DND-41 (cell line): Measurements from ENCODE around the gene MTA1.

Experiments used
- ATAC-seq: fragments of 200-7000 bp; cut with Tn5 transposase; 3 replicates; pipeline ENCODE4 v1.9.1; 2021; ENCODE audit warnings: low read depth; ENCODE audit not compliant: insufficient read depth
- DNase-seq: peaks from one replicate; pipeline ENCODE4 v3.0.0-alpha.2; 2020
- H2AFZ ChIP-seq: 2 replicates; pipeline ENCODE4 v1.6.0; 2012; ENCODE audit warnings: low read depth, low read length
- H3K27ac ChIP-seq: 2 replicates; pipeline ENCODE4 v1.5.1; 2012; ENCODE audit warnings: low read length, inconsistent platforms
- H3K27me3 ChIP-seq: fragments of 200-600 bp; sonication (generic); 2 replicates; pipeline ENCODE4 v1.6.0; 2012; ENCODE audit warnings: low read length, mild to moderate bottlenecking, inconsistent platforms; ENCODE audit not compliant: insufficient read depth, poor library complexity
- H3K36me3 ChIP-seq: 2 replicates; pipeline ENCODE4 v1.5.1; 2012; ENCODE audit warnings: low read length, inconsistent platforms; ENCODE audit not compliant: insufficient read depth
- H3K4me1 ChIP-seq: 2 replicates; pipeline ENCODE4 v1.5.1; 2012; ENCODE audit warnings: mild to moderate bottlenecking, low read length; ENCODE audit not compliant: insufficient read depth
- H3K4me2 ChIP-seq: 2 replicates; pipeline ENCODE4 v1.6.0; 2012; ENCODE audit warnings: mild to moderate bottlenecking, moderate library complexity, low read length, inconsistent platforms; ENCODE audit not compliant: insufficient read depth
- H3K4me3 ChIP-seq, 2 experiments: fragments of 200-600 bp in 1 of 2; shearing (Covaris generic) in 1 of 2; 2 replicates each; pipeline ENCODE4 v1.5.1; 2012 to 2016; ENCODE audit warnings: inconsistent platforms in 2 of 2, low read length in 2 of 2, mild to moderate bottlenecking in 2 of 2, low read depth in 1 of 2, moderate library complexity in 1 of 2
- H3K79me2 ChIP-seq: 2 replicates; pipeline ENCODE4 v1.6.0; 2012; ENCODE audit warnings: low read length, inconsistent platforms; ENCODE audit not compliant: insufficient read depth
- H3K9ac ChIP-seq: 2 replicates; pipeline ENCODE4 v1.6.0; 2012; ENCODE audit warnings: low read depth, mild to moderate bottlenecking, inconsistent platforms, low read length, moderate library complexity
- H3K9me3 ChIP-seq: 2 replicates; pipeline ENCODE4 v1.5.1; 2012; ENCODE audit warnings: low read length, moderate library complexity, mild to moderate bottlenecking, inconsistent platforms; ENCODE audit not compliant: insufficient read depth, severe bottlenecking
- H4K20me1 ChIP-seq: 2 replicates; pipeline ENCODE4 v1.6.0; 2012; ENCODE audit warnings: low read length; ENCODE audit not compliant: insufficient read depth
- CTCF ChIP-seq: IDR thresholded peaks from 2 replicates; pipeline ENCODE4 v1.5.1; 2012; ENCODE audit warnings: borderline replicate concordance, low read length, moderate library complexity, mild to moderate bottlenecking; ENCODE audit not compliant: poor library complexity, severe bottlenecking; ENCODE audit errors: extremely low read depth
- EZH2 ChIP-seq: IDR thresholded peaks from 3 replicates; pipeline ENCODE4 v1.6.1; 2012; ENCODE audit warnings: borderline replicate concordance, low read depth, mild to moderate bottlenecking, moderate library complexity, low read length, inconsistent platforms; ENCODE audit not compliant: severe bottlenecking

Gene MTA1

GRCh38 chr14:105381446-105382342 is 37.9 kb upstream of the MTA1 start:
- H3K9me3 ChIP-seq: no peaks in the 10 kb centered on the region
- DNase-seq (no peak), ATAC-seq (no peak)
- peaks cover 39% of the 10 kb centered on the region for H3K36me3 ChIP-seq
- H3K9ac ChIP-seq: no peak overlapping the region
- H3K79me2 ChIP-seq: no peaks in the 10 kb centered on the region
- H2AFZ ChIP-seq: no peak overlapping the region
- peaks cover 8% of the 10 kb centered on the region; the same call in 1 of the 2 replicates for H4K20me1 ChIP-seq
- no peak overlapping the region for H3K4me3 ChIP-seq
- H3K27me3 ChIP-seq: no peaks in the 10 kb centered on the region
- H3K4me1 ChIP-seq: no peaks in the 10 kb centered on the region
- H3K4me2 ChIP-seq: no peak overlapping the region
- TF ChIP-seq CTCF (no peak), EZH2 (no peak)
- no peak overlapping the region for H3K27ac ChIP-seq

- H3K4me3 ChIP-seq: no peak overlapping the region
- no peaks in the 10 kb centered on the region for H3K9me3 ChIP-seq
- DNase-seq (no peak), ATAC-seq (no peak)
- peaks cover 44% of the 10 kb centered on the region for H3K36me3 ChIP-seq
- no peaks in the 10 kb centered on the region for H3K27me3 ChIP-seq
- TF ChIP-seq CTCF: no peak
- no peak for TF ChIP-seq EZH2
- no peak overlapping the region for H2AFZ ChIP-seq
- H3K79me2 ChIP-seq: no peaks in the 10 kb centered on the region
- H3K27ac ChIP-seq: no peak overlapping the region
- H3K9ac ChIP-seq: no peak overlapping the region
- no peaks in the 10 kb centered on the region for H3K4me1 ChIP-seq
- H4K20me1 ChIP-seq: peaks cover 8% of the 10 kb centered on the region; the same call in 1 of the 2 replicates
- H3K4me2 ChIP-seq: no peak overlapping the region
Measured at GRCh38 chr14:105382343-105383082, 37.1 kb upstream of the MTA1 start.

- Histone ChIP-seq H3K4me2 (no peak overlapping the region), H3K9ac (no peak overlapping the region), H3K27ac (no peak overlapping the region), H3K79me2 (no peaks in the 10 kb centered on the region), H2AFZ (no peak overlapping the region), H3K4me1 (no peaks in the 10 kb centered on the region), H3K27me3 (no peaks in the 10 kb centered on the region), H3K9me3 (no peaks in the 10 kb centered on the region), H4K20me1 (peaks cover 8% of the 10 kb centered on the region; the same call in 1 of the 2 replicates), H3K36me3 (peaks cover 44% of the 10 kb centered on the region), H3K4me3 (no peak overlapping the region)
- ATAC-seq (no peak), DNase-seq (no peak)
- TF ChIP-seq CTCF: no peak
- TF ChIP-seq EZH2: no peak
Measured at GRCh38 chr14:105383083-105383730, 36.4 kb upstream of the MTA1 start.
